ENCODE data around the gene ZNF14.
"Not testable (repeated sequence)": the region's sequence is repeated elsewhere in the genome, so short reads cannot be mapped to it uniquely, and the experiment has no call there.

ZNF14 gene

GRCh38 chr19:19696386-19696785, 36.5 kb downstream of the ZNF14 start:
- H3K4me3 ChIP-seq (ENCODE audit: low read depth, low read length): no peak overlapping the region

GRCh38 chr19:19691683-19692082, 41.2 kb downstream of the ZNF14 start:
- H3K4me3 ChIP-seq (ENCODE audit: low read depth, low read length): no peak overlapping the region

GRCh38 chr19:19689023-19689422, 43.9 kb downstream of the ZNF14 start:
- not testable (repeated sequence) for H3K4me3 ChIP-seq (ENCODE audit: low read depth, low read length)

GRCh38 chr19:19687090-19687489, 45.8 kb downstream of the ZNF14 start:
- no peak overlapping the region for H3K4me3 ChIP-seq (ENCODE audit: low read depth, low read length)

GRCh38 chr19:19686580-19686979, 46.3 kb downstream of the ZNF14 start:
- no peak overlapping the region for H3K4me3 ChIP-seq (ENCODE audit: low read depth, low read length)

GRCh38 chr19:19686119-19686518, 46.8 kb downstream of the ZNF14 start:
- H3K4me3 ChIP-seq (ENCODE audit: low read depth, low read length): not testable (repeated sequence)

- no peak overlapping the region for H3K4me3 ChIP-seq (ENCODE audit: low read depth, low read length)
These were observed 53.5 kb downstream of the ZNF14 start for GRCh38 chr19:19679176-19680073.

- no peak overlapping the region for H3K4me3 ChIP-seq (ENCODE audit: low read depth, low read length)
These were observed 55.3 kb downstream of the ZNF14 start for GRCh38 chr19:19677579-19677978.

GRCh38 chr19:19674315-19674714, 58.6 kb downstream of the ZNF14 start:
- no peak overlapping the region for H3K4me3 ChIP-seq (ENCODE audit: low read depth, low read length)

- H3K4me3 ChIP-seq (ENCODE audit: low read depth, low read length): no peak overlapping the region
These were observed 60.1 kb downstream of the ZNF14 start for GRCh38 chr19:19672816-19673215.

GRCh38 chr19:19670070-19670551, 62.8 kb downstream of the ZNF14 start:
- H3K4me3 ChIP-seq (ENCODE audit: low read depth, low read length): peak overlapping the region; percentile 76

- H3K4me3 ChIP-seq (ENCODE audit: low read depth, low read length): peak within 1 kb of the TSS; percentile 76
These were observed 64.5 kb downstream of the ZNF14 start, which contains the start of gene ZNF101 for GRCh38 chr19:19668230-19669012. TSS of gene ZNF101 (plus strand) at chr19:19668839. CDS start at chr19:19668964, 125 bp downstream.

- H3K4me3 ChIP-seq (ENCODE audit: low read depth, low read length): not testable (repeated sequence)
These were observed 67.4 kb downstream of the ZNF14 start for GRCh38 chr19:19665420-19665948.

- peak within 1 kb of the TSS; percentile 98 for H3K4me3 ChIP-seq (ENCODE audit: low read depth, low read length)
These were observed 69.4 kb downstream of the ZNF14 start, which contains the start of gene ATP13A1 for GRCh38 chr19:19663256-19664120. TSS of gene ATP13A1 (minus strand) at chr19:19663676. CDS start at chr19:19663666, 10 bp downstream.

- H3K4me3 ChIP-seq (ENCODE audit: low read depth, low read length): peak overlapping the region; percentile 98
These were observed 70.0 kb downstream of the ZNF14 start for GRCh38 chr19:19662871-19663255.

GRCh38 chr19:19662344-19662743, 70.6 kb downstream of the ZNF14 start:
- peak overlapping the region; percentile 98 for H3K4me3 ChIP-seq (ENCODE audit: low read depth, low read length)

- no peak overlapping the region for H3K4me3 ChIP-seq (ENCODE audit: low read depth, low read length)
These were observed 71.1 kb downstream of the ZNF14 start for GRCh38 chr19:19661675-19662251.

GRCh38 chr19:19661141-19661674, 71.7 kb downstream of the ZNF14 start:
- H3K4me3 ChIP-seq (ENCODE audit: low read depth, low read length): no peak overlapping the region

Data from iPS-11a (cell line).